Fibroblast of the aortic adventitia (primary cell): ENCODE measurements around the gene SELENOK. TPM values are rescaled to one million over a fixed set of nuclear protein-coding genes. Genes with fewer than 3 reads are reported as not detected.

Experiments used
- DNase-seq: peaks from one replicate; pipeline ENCODE4 v3.0.0-alpha.2; 2010; ENCODE audit warnings: low read depth
- H3K4me3 ChIP-seq: 2 replicates; pipeline ENCODE4 v1.5.1; 2011; ENCODE audit warnings: low read depth, mild to moderate bottlenecking, control low read depth, low read length, moderate library complexity
- total RNA-seq: library from RNA; depleted of rRNA; stranded (reverse); fragments of >200 nt; gene quantifications from 2 replicates; pipeline ENCODE4 v1.2.3, GENCODE V29; 2012; ENCODE audit warnings: low replicate concordance
- TF ChIP-seq, protein P1 (sequence below): IDR thresholded peaks from 2 replicates; pipeline ENCODE4 v1.5.1; 2011; ENCODE audit warnings: mild to moderate bottlenecking, low read length, control low read depth, inconsistent platforms; ENCODE audit not compliant: insufficient read depth

Gene SELENOK
- total RNA-seq, 1 donor: 18.3 TPM

DNA sequence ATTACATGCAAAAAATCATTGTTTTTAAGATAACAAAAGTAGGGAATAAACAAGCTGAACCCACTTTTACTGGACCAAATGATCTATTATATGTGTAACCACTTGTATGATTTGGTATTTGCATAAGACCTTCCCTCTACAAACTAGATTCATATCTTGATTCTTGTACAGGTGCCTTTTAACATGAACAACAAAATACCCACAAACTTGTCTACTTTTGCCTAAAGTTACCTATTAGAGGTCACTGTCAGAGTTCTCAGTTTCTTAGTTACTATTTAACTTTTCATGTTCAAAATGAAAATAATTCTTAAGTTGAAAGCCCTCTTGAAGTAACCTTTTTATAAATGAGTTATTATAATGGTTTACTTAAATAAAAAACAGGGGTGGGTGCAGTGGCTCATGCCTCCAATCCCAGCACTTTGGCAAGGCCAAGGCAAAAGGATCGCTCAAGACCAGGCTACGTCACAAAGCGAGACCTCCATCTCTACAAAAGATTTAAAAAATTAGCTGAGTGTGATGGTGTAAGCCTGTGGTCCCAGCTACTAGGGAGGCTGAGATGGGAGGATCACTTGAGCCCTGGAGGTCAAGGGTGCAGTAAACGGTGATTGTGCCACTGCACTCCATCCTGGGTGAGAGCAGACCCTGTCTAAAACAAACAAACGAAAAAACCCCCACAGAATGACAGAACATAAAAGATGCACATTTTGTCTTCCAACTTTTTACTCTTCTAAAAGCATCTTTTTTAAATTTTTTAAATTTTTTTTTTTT is 25.7 kb downstream of the SELENOK start:
- H3K4me3 ChIP-seq: no peak overlapping the region
- TF ChIP-seq, protein P1, sequence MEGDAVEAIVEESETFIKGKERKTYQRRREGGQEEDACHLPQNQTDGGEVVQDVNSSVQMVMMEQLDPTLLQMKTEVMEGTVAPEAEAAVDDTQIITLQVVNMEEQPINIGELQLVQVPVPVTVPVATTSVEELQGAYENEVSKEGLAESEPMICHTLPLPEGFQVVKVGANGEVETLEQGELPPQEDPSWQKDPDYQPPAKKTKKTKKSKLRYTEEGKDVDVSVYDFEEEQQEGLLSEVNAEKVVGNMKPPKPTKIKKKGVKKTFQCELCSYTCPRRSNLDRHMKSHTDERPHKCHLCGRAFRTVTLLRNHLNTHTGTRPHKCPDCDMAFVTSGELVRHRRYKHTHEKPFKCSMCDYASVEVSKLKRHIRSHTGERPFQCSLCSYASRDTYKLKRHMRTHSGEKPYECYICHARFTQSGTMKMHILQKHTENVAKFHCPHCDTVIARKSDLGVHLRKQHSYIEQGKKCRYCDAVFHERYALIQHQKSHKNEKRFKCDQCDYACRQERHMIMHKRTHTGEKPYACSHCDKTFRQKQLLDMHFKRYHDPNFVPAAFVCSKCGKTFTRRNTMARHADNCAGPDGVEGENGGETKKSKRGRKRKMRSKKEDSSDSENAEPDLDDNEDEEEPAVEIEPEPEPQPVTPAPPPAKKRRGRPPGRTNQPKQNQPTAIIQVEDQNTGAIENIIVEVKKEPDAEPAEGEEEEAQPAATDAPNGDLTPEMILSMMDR: no peak
- no peak for DNase-seq

DNA sequence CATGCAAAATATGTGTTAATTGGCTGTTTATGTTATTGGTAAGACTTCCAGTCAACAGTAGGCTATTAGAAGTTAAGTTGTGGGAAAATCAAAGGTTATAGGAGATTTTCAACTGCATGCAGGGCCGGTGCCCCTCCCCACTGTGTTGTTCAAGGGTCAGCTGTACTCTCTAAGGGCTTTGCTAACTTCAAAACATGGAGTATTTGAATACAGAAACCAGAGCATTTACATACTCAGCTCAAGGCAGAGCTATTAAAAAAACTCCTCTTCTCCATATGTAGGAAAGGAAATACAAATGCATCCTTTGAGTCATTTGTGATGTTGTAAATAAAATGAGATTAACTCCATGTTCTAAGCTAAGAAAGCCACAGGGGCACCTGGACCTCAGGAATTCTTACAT is 28.5 kb downstream of the SELENOK start:
- TF ChIP-seq, protein P1: no peak
- DNase-seq: no peak
- H3K4me3 ChIP-seq: no peak overlapping the region

DNA sequence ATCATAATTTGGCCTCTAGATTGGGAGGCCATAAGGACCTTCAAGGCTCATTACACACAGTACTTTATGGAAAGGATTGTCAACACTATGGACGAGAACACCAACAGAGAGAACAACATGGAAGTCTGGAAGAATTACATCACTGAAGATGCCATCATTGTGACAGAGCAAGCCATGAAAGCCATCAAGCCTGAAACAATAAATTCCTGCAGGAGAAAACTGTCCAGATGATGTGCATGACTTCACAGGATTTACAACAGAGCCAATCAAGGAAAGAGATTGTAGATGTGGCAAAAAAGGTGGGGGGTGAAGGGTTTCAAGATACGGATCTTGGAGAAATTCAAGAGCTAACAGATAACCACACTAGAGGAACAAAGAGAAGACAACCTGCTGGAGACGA is 29.4 kb downstream of the SELENOK start:
- no peak overlapping the region for H3K4me3 ChIP-seq

DNA sequence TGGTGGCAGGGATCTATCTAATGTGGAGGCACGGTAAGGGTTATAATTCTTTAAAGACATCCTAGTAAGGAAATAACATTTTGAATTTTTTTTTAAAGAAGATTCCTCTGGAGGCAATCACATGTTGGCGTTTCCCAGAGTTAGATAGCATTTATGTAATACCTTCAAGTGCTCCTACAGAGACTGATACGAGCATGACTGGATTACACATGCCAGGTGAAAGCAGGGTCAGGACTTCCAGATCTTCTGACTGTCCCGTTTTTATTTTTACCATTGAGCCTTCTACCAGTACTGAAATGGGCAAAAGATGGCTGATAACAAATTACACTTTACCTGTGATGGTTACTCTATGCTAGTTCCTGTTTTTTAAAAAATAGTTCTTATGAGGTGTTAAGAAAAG is 31.5 kb downstream of the SELENOK start:
- TF ChIP-seq, protein P1: no peak
- H3K4me3 ChIP-seq: no peak overlapping the region
- DNase-seq: no peak

More for the DNA sequence above, 29.4 kb downstream of the SELENOK start:
- TF ChIP-seq, protein P1: no peak
- no peak for DNase-seq

DNA sequence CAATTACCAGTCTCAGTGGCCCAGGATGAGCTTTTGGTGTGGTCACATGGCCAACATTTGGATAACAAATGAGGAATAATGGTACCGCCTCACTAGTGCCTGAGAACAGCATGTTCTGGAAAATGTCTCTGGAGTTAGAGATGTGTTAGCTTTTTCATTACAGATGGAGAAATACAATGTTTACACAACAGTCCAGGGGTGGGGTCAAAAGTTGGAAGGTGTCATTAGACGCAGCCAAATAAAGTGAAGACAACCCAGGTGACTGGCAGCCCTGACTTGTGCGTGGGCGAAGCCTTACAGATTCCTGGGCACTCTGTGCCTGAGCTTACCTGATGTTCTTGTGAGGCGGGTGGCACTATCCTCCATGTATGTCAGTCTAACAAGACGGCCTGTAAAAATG is 32.5 kb downstream of the SELENOK start:
- no peak overlapping the region for H3K4me3 ChIP-seq
- TF ChIP-seq, protein P1: no peak

DNA sequence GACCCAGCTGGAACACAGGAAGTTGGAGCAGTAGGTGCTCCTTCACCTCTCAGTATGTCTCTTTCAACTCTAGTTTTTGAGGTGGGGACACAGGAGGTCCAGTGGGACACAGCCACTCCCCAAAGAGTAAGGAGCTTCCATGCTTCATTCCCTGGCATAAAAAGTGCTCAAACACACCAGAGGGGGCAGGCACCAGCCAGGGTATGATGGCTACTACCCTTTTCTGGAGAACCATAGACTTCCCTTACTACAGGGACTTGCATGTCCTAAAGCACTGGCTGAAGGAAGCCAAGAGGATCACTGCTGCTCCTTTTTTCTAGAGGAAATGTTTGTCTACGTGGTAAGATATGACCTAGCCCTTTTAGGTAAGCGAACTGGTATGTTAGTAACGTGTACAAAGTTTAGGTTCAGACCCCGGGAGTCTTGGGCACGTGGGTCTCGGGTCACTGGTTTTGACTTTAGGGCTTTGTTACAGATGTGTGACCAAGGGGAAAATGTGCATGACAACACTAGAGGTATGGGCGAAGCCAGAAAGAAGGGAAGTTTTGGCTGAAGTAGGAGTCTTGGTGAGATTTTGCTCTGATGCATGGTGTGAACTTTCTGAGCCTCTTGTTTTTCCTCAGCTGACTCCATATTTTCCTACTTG is 33.4 kb downstream of the SELENOK start:
- TF ChIP-seq, protein P1: peak; percentile 4
- H3K4me3 ChIP-seq: no peak overlapping the region
- DNase-seq: no peak

More for the DNA sequence above, 32.5 kb downstream of the SELENOK start:
- no peak for DNase-seq
